Epithelial cell of proximal tubule (primary cell): ENCODE measurements around the gene FTH1. TPM values are rescaled to one million over a fixed set of nuclear protein-coding genes. Genes with fewer than 3 reads are reported as not detected.

ENCODE experiments used
- DNase-seq: peaks from one replicate; pipeline ENCODE4 v3.0.0-alpha.2; 2011; ENCODE audit warnings: low read depth
- H3K4me3 ChIP-seq: 2 replicates; pipeline ENCODE4 v1.5.1; 2011; ENCODE audit warnings: low read depth, mild to moderate bottlenecking, low read length
- total RNA-seq: library from RNA; depleted of rRNA; stranded (reverse); fragments of >200 nt; gene quantifications from 2 replicates; pipeline ENCODE4 v1.2.3, GENCODE V29; 2015
- TF ChIP-seq, protein P1 (sequence below): conservative IDR thresholded peaks from 2 replicates; pipeline ENCODE4 v1.5.1; 2012; ENCODE audit warnings: low read depth, mild to moderate bottlenecking, low read length

Gene FTH1
- total RNA-seq, 1 donor from 2014 or later, result 789 TPM

DNA sequence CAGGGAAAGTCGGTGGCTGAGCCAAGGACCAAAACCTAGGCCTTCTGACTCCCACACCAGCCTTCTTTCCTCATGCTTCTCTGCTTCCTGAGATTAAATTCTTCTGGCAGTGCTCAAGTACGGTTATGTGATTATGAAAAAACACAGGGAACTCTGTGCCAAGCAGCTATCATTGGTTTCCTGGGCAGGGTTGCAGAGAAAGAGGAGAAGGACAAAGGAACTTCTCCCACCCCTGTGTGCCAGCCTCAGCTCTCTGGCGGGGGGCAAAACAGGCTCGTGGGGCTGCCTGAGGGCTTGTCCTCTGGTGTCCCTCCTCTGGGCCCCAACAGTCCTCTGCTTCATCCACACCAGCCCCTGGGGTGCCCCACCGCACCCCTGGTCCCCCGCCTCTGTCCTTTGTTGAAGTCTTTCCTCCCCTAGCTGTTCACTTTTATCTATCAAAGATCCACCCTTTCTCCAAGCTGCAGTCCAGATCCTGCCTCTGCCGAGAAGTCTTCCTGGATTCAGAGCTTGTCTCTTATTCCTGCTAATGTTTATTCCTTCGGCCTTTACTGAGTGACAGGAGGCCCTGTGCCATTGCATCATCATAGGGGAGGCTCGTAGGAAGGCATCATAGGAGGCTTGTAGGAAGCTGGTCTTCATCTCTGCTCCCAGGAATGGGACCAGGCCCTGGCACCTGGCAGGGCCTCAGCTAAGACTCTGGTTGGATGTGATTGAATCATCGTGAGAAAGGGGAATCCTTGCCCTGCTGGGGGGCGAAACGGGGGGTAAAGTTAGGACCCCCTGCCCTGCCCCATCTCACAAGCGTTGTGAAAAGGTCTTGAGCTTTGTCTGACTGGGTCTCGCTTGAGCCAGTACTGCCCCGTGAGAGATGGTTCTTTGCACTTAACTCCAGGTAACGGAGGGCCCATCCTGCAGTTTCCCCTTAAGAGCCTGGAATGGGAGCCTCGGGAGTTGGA, 11.5 kb upstream of the FTH1 start:
- no peak overlapping the region for H3K4me3 ChIP-seq
- TF ChIP-seq, protein P1, sequence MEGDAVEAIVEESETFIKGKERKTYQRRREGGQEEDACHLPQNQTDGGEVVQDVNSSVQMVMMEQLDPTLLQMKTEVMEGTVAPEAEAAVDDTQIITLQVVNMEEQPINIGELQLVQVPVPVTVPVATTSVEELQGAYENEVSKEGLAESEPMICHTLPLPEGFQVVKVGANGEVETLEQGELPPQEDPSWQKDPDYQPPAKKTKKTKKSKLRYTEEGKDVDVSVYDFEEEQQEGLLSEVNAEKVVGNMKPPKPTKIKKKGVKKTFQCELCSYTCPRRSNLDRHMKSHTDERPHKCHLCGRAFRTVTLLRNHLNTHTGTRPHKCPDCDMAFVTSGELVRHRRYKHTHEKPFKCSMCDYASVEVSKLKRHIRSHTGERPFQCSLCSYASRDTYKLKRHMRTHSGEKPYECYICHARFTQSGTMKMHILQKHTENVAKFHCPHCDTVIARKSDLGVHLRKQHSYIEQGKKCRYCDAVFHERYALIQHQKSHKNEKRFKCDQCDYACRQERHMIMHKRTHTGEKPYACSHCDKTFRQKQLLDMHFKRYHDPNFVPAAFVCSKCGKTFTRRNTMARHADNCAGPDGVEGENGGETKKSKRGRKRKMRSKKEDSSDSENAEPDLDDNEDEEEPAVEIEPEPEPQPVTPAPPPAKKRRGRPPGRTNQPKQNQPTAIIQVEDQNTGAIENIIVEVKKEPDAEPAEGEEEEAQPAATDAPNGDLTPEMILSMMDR, result no peak
- no peak for DNase-seq

DNA sequence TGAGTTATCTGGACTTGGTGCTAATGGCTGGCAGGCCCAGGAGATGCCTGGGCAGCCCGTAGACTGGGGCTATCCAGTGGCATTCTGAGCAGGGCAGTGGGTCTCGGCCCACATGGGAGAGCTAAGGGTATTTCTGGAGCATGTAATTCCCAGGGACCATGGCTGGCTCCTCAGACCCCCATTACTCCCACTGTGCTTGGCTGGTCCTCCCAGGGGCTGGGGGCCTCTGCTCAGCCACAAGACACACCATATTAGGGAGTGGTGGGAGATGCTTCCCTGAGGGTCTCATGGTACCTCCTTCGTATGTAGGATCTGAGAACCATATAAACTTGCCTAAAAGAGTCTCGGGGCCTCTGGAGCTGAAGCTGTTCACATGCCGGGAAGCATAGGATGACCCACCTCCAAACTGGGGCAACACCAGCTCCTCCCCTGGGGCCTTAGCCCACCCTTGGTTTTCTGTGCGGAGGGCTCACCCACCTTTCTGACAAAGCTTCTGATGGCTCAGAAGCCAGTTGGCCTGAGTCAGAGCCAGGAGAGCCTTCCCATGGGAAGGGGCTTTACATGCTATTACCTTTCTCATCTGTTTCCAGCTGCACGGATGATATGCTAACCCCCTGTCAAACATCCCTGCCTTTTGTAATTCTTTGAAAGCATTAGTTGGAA, 9.5 kb upstream of the FTH1 start:
- DNase-seq, result no peak
- no peak overlapping the region for H3K4me3 ChIP-seq
- TF ChIP-seq, protein P1, result no peak

DNA sequence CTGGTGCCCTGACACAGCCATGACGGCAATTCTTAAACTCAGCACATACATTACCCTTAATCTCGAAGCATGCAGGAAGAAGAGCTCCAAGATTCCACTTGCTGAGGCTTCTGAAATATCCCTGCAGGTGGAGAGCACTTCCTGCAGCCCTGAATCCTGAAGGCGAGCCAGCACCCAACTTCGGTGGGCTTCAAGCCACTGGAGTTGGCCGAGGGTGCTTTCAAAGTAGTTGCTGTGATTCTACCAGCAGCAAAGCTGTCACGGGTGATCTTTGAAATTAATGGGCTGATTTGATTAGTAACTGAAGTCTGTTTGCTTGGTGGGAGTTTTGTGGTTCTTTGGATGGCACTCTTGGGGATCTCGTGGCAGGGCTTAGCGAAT, 9.0 kb upstream of the FTH1 start:
- DNase-seq, result no peak
- TF ChIP-seq, protein P1, result no peak
- no peak overlapping the region for H3K4me3 ChIP-seq

DNA sequence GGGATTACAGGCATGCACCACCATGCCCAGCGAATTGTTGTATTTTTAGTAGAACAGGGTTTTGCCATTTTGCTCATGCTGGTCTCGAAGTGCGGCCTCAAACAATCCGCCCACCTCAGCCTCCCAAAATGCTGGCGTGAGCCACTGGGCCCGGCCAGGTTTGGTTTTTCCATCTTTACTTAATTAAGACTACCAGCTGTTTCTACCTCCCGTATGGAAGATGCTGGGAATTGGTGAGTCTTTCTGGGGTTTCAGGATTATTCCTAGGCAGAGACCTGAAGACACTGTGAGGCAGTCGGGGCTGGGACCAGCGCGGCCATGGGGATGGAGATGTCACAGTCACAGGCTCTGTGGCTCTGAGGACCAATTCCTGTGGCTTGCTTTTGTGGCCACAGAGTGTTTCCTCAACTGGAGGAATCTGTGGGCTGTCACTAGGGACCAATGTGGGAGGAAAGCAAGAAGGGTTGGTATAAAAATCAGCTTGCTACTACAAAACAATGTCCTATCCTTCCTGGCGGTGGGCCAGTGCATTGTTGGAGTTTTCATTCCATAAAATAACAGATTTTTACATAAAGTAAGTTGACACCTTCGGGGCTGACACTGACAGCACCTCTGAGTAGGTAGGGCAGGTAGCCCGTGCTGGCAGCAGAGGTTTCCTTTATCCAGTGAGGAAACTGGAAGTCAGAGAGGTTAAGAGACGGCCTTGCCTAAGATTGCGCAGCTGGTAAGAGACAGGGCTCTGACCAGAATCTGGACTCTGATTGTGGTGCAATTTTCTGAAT, 8.4 kb upstream of the FTH1 start:
- no peak overlapping the region for H3K4me3 ChIP-seq
- DNase-seq, result no peak
- TF ChIP-seq, protein P1, result no peak

DNA sequence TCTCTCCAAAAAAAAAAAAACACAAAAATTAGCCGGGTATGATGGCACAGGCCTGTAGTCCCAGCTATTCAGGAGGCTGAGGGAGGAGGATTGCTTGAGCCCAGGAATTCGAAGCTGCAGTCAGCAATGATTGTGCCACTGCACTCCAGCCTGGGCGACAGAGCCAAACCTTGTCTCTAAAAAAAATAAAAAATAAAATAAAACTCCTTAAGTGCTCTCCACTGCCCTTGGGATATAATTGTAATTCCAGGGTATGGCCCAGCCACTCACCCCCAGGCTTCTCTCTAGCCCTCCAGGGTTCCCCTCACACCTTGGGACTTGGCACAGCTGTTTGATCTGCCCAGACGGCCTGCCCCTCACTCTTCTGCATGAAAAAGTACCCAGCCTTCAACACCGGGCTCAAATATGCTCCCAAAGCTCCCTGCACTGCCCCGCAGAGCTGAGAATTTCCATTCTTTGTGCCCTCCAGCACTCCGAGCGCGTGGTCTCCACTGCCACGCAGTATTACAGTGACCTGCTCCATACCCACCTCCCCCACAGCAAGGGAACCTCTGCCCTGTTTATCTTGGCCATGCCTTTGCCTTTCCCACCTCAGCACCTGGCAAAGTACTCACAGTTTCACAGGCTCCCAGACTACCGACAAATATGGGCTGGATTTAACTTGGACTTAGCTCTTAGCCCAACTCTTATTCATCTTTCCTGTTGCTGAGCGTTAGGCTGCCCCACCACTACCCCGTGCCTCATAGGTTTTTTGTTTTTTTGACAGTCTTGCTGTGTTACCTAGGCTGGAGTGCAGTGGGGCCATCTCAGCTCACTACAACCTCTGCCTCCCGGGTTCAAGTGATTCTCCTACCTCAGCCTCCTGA, 7.6 kb upstream of the FTH1 start:
- DNase-seq, result no peak
- TF ChIP-seq, protein P1, result no peak

More for the DNA sequence above, 7.6 kb upstream of the FTH1 start:
- no peak overlapping the region for H3K4me3 ChIP-seq
